K562 (cell line): Measurements from ENCODE around the gene IKZF3. TPM values are rescaled to one million over a fixed set of nuclear protein-coding genes. Genes with fewer than 3 reads are reported as not detected.

ENCODE experiments used
- CHD7 ChIP-seq: fragments of 200-600 bp; sonication (generic); IDR thresholded peaks from one replicate; pipeline ENCODE4 v1.6.1; 2012; ENCODE audit warnings: mild to moderate bottlenecking, low read depth, low read length, inconsistent platforms
- CREB5 ChIP-seq: fragments of 250-450 bp; sonication (Bioruptor Pico); IDR thresholded peaks from 2 replicates; pipeline ENCODE4 v1.5.0; 2020; ENCODE audit warnings: mild to moderate bottlenecking
- HDAC8 ChIP-seq: fragments of 450-650 bp; IDR thresholded peaks from 2 replicates; pipeline ENCODE4 v1.6.1; 2016; ENCODE audit warnings: mild to moderate bottlenecking, missing genetic modification characterization, moderate library complexity, missing compliant biosample characterization
- IRF2 ChIP-seq: sonication (generic); formaldehyde crosslinking; IDR thresholded peaks from 2 replicates; pipeline ENCODE4 v1.8.1; 2022; ENCODE audit warnings: mild to moderate bottlenecking, missing genetic modification reagents
- KLF1 ChIP-seq: fragments of 450-650 bp; IDR thresholded peaks from 2 replicates; pipeline ENCODE4 v1.6.1; 2016; ENCODE audit warnings: missing genetic modification characterization, missing compliant biosample characterization
- L3MBTL2 ChIP-seq: fragments of 450-650 bp; IDR thresholded peaks from 2 replicates; pipeline ENCODE4 v1.6.1; 2016; ENCODE audit warnings: mild to moderate bottlenecking, moderate library complexity
- MTF1 ChIP-seq: fragments of 250-450 bp; sonication (Bioruptor Pico); IDR thresholded peaks from 2 replicates; pipeline ENCODE4 v1.9.0; 2021; ENCODE audit warnings: moderate library complexity, mild to moderate bottlenecking, inconsistent platforms, borderline replicate concordance
- NRF1 ChIP-seq, 2 experiments: fragments of 450-650 bp; IDR thresholded peaks in 1 of 2; conservative IDR thresholded peaks in 1 of 2; 2 replicates each; pipeline ENCODE4 v1.6.1; 2014; ENCODE audit warnings: mild to moderate bottlenecking in 2 of 2
- PKNOX1 ChIP-seq: fragments of 450-650 bp; IDR thresholded peaks from 2 replicates; pipeline ENCODE4 v1.6.1; 2016
- ZNF175 ChIP-seq: fragments of 200-800 bp; sonication (Bioruptor generic); IDR thresholded peaks from 2 replicates; pipeline ENCODE4 v1.6.1; 2016; ENCODE audit warnings: low read depth, mild to moderate bottlenecking, missing genetic modification characterization, missing compliant biosample characterization
- ZNF589 ChIP-seq: fragments of 200-800 bp; sonication (Bioruptor generic); IDR thresholded peaks from 2 replicates; pipeline ENCODE4 v1.6.1; 2016; ENCODE audit warnings: low read depth, missing genetic modification characterization, missing compliant biosample characterization
- ZNF668 ChIP-seq: fragments of 250-450 bp; sonication (Bioruptor Pico); IDR thresholded peaks from 2 replicates; pipeline ENCODE4 v1.8.0; 2022; ENCODE audit warnings: mild to moderate bottlenecking, inconsistent platforms
- polyA plus RNA-seq, 8 experiments: library from polyadenylated mRNA; depleted of rRNA in 4 of 8; stranded (reverse) in 5 of 8; unstranded in 3 of 8; fragments of >200 nt; fragmentation: Nextera tagmentation in 2 of 8; fragmentation: Illumina TruSeq in 1 of 8; extraction: Ambion mirVana in 2 of 8; extraction: Trizol in 1 of 8; gene quantifications; 2 replicates each; pipeline versions ENCODE4 v1.2.1 to v1.2.3, GENCODE V29; 2011 to 2014; ENCODE audit warnings: inconsistent platforms in 1 of 8, missing spikeins in 1 of 8
- total RNA-seq, 7 experiments: library from RNA; depleted of rRNA in 6 of 7; stranded (reverse); fragments of >200 nt in 6 of 7; fragmentation: Illumina TruSeq in 2 of 7; extraction: Trizol in 2 of 7; gene quantifications; 2 replicates each; pipeline versions ENCODE4 v1.2.1 to v1.2.3, GENCODE V29; 2011 to 2021; ENCODE audit warnings: low replicate concordance in 1 of 7

IKZF3 gene
- total and polyA plus RNA-seq, 9 of the 15 experiments (the other 6 are each of a cell fraction or from before 2014, with no cell fraction given) = 0.06 to 1.6 (median 0.62) TPM

GRCh38 chr17:39754161-39754957 is 109.8 kb downstream of the IKZF3 start (continued):
- TF ChIP-seq CREB5 (CRISPR knock-in tag) = no peak
- 0 out of 2 replicates have a peak, but pooled peaks have one; percentile 17 for TF ChIP-seq KLF1 (tag)
- TF ChIP-seq CHD7 = no peak
- no peak for TF ChIP-seq MTF1
- peak; percentile 97 for TF ChIP-seq L3MBTL2
- no peak for TF ChIP-seq ZNF668 (CRISPR knock-in tag)
- peak; percentile 86 for TF ChIP-seq ZNF589 (CRISPR knock-in tag)
- TF ChIP-seq ZNF175 (CRISPR knock-in tag) = peak; percentile 85
- 0 out of 2 replicates have a peak, but pooled peaks have one; percentile 16 for TF ChIP-seq HDAC8 (tag)
- peak; percentile 72; the same call in 1 of the 2 replicates for TF ChIP-seq IRF2
- no peak for TF ChIP-seq PKNOX1
- TF ChIP-seq NRF1 (conservative IDR thresholded peaks at IDR 0.05 in 1 of 2, IDR thresholded peaks at IDR 0.05 in 1 of 2) = peak; percentile 85 to 86
